SK-N-SH treated with all-trans-retinoic acid at 6 μM for 48 hours (cell line): ENCODE data around the gene PDRG1.

ENCODE experiments used
- ATAC-seq: fragments of 200-7000 bp; cut with Tn5 transposase; 3 replicates; pipeline ENCODE4 v1.9.1; 2020; ENCODE audit warnings: mild to moderate bottlenecking, moderate library complexity
- ARNTL ChIP-seq: fragments of 450-650 bp; formaldehyde crosslinking; IDR thresholded peaks from 2 replicates; pipeline ENCODE4 v1.5.0; 2020; ENCODE audit warnings: low read depth, mild to moderate bottlenecking, moderate library complexity, borderline replicate concordance
- BACH2 ChIP-seq: fragments of 250-450 bp; sonication (Bioruptor Pico); IDR thresholded peaks from 2 replicates; pipeline ENCODE4 v1.9.0; 2021; ENCODE audit warnings: mild to moderate bottlenecking, borderline replicate concordance
- CSDC2 ChIP-seq: fragments of 250-450 bp; sonication (Bioruptor Pico); IDR thresholded peaks from 2 replicates; pipeline ENCODE4 v1.5.0; 2020; ENCODE audit warnings: mild to moderate bottlenecking, moderate library complexity
- GLIS3 ChIP-seq: fragments of 250-450 bp; sonication (Bioruptor Pico); IDR thresholded peaks from 2 replicates; pipeline ENCODE4 v1.5.0; 2020; ENCODE audit warnings: mild to moderate bottlenecking, moderate library complexity
- OSR1 ChIP-seq: fragments of 250-450 bp; sonication (Bioruptor Pico); IDR thresholded peaks from 2 replicates; pipeline ENCODE4 v1.8.0; 2022; ENCODE audit warnings: moderate library complexity, mild to moderate bottlenecking, inconsistent platforms
- PPARA ChIP-seq: fragments of 250-450 bp; sonication (Bioruptor Pico); IDR thresholded peaks from 2 replicates; pipeline ENCODE4 v1.5.0; 2020; ENCODE audit warnings: mild to moderate bottlenecking, borderline replicate concordance
- RARB ChIP-seq: fragments of 250-450 bp; sonication (Bioruptor Pico); IDR thresholded peaks from 2 replicates; pipeline ENCODE4 v1.8.0; 2021; ENCODE audit warnings: mild to moderate bottlenecking, moderate library complexity
- SNAI2 ChIP-seq: fragments of 250-450 bp; sonication (Bioruptor Pico); IDR thresholded peaks from 2 replicates; pipeline ENCODE4 v1.5.0; 2020; ENCODE audit warnings: mild to moderate bottlenecking, moderate library complexity
- TCF4 ChIP-seq: fragments of 250-450 bp; sonication (Bioruptor Pico); IDR thresholded peaks from 2 replicates; pipeline ENCODE4 v1.8.0; 2021; ENCODE audit warnings: mild to moderate bottlenecking, moderate library complexity, borderline replicate concordance
- TOX ChIP-seq: fragments of 250-450 bp; sonication (Bioruptor Pico); IDR thresholded peaks from 2 replicates; pipeline ENCODE4 v1.8.0; 2021; ENCODE audit warnings: mild to moderate bottlenecking, moderate library complexity, borderline replicate concordance
- ZFP30 ChIP-seq: fragments of 450-650 bp; formaldehyde crosslinking; IDR thresholded peaks from 2 replicates; pipeline ENCODE4 v1.5.0; 2022; ENCODE audit warnings: mild to moderate bottlenecking, moderate library complexity
- ZNF565 ChIP-seq: fragments of 450-650 bp; formaldehyde crosslinking; conservative IDR thresholded peaks from 2 replicates; pipeline ENCODE4 v1.5.0; 2020; ENCODE audit warnings: low read depth, mild to moderate bottlenecking, moderate library complexity
- ZNF8 ChIP-seq: fragments of 450-650 bp; formaldehyde crosslinking; IDR thresholded peaks from 2 replicates; pipeline ENCODE4 v1.5.0; 2020; ENCODE audit warnings: mild to moderate bottlenecking, moderate library complexity
- TF ChIP-seq, protein P1 (sequence below): fragments of 250-450 bp; sonication (Bioruptor Pico); IDR thresholded peaks from 2 replicates; pipeline ENCODE4 v1.8.0; 2020; ENCODE audit warnings: mild to moderate bottlenecking, moderate library complexity, borderline replicate concordance
- TF ChIP-seq, protein P2 (sequence below): fragments of 250-450 bp; sonication (Bioruptor Pico); IDR thresholded peaks from 2 replicates; pipeline ENCODE4 v1.8.0; 2021; ENCODE audit warnings: low read depth, mild to moderate bottlenecking, moderate library complexity, borderline replicate concordance
- TF ChIP-seq, protein P3 (sequence below): fragments of 250-450 bp; sonication (Bioruptor Pico); IDR thresholded peaks from 2 replicates; pipeline ENCODE4 v1.5.0; 2020; ENCODE audit warnings: mild to moderate bottlenecking, moderate library complexity
- TF ChIP-seq, protein P4 (sequence below): fragments of 250-450 bp; sonication (Bioruptor Pico); IDR thresholded peaks from 2 replicates; pipeline ENCODE4 v1.5.1; 2020; ENCODE audit warnings: low read depth, mild to moderate bottlenecking, moderate library complexity

Gene PDRG1

DNA sequence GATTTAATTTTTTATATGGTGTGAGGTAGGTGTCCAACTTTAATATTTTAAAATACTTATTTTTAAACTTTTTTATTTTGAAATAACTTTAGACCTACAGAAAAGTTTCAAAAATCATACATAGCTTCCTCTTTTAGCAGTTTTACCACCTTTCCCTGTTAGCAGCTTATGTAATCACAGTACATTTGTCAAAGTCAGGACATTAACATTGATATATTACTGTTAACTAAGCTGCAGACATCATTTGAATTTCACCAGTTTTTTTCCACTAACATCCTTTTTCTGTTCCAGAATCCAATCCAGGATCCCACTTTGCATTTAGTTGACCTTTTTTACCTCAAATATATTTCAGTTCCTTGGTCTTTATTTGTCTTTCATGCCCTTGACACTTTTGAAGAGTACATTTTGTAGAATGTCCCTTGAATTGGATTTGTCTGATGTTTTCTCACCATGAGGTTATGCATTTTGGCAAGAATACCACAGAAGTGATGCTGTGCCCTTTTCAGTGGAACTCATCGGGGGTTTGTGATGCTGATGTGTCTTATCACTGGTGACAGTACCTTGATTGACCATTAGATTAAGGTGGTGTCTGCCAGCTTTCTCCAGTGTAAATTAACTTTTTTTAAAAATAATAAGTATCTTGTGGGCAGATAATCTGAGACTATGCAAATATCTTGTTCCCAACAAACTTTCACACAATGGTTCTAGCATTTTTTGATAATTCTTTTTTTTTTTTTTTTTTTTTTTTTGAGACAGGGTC lies 48.0 kb downstream of the PDRG1 start:
- TF ChIP-seq, protein P1, sequence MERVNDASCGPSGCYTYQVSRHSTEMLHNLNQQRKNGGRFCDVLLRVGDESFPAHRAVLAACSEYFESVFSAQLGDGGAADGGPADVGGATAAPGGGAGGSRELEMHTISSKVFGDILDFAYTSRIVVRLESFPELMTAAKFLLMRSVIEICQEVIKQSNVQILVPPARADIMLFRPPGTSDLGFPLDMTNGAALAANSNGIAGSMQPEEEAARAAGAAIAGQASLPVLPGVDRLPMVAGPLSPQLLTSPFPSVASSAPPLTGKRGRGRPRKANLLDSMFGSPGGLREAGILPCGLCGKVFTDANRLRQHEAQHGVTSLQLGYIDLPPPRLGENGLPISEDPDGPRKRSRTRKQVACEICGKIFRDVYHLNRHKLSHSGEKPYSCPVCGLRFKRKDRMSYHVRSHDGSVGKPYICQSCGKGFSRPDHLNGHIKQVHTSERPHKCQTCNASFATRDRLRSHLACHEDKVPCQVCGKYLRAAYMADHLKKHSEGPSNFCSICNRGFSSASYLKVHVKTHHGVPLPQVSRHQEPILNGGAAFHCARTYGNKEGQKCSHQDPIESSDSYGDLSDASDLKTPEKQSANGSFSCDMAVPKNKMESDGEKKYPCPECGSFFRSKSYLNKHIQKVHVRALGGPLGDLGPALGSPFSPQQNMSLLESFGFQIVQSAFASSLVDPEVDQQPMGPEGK (CRISPR knock-in tag), result no peak
- TF ChIP-seq BACH2 (CRISPR knock-in tag) (no peak), TCF4 (no peak), ZNF565 (CRISPR knock-in tag) (no peak), SNAI2 (CRISPR knock-in tag) (no peak), OSR1 (no peak), ZFP30 (CRISPR knock-in tag) (no peak)
- TF ChIP-seq, protein P2, sequence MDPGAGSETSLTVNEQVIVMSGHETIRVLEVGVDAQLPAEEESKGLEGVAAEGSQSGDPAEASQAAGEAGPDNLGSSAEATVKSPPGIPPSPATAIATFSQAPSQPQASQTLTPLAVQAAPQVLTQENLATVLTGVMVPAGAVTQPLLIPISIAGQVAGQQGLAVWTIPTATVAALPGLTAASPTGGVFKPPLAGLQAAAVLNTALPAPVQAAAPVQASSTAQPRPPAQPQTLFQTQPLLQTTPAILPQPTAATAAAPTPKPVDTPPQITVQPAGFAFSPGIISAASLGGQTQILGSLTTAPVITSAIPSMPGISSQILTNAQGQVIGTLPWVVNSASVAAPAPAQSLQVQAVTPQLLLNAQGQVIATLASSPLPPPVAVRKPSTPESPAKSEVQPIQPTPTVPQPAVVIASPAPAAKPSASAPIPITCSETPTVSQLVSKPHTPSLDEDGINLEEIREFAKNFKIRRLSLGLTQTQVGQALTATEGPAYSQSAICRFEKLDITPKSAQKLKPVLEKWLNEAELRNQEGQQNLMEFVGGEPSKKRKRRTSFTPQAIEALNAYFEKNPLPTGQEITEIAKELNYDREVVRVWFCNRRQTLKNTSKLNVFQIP (CRISPR knock-in tag), result no peak
- TF ChIP-seq, protein P3, sequence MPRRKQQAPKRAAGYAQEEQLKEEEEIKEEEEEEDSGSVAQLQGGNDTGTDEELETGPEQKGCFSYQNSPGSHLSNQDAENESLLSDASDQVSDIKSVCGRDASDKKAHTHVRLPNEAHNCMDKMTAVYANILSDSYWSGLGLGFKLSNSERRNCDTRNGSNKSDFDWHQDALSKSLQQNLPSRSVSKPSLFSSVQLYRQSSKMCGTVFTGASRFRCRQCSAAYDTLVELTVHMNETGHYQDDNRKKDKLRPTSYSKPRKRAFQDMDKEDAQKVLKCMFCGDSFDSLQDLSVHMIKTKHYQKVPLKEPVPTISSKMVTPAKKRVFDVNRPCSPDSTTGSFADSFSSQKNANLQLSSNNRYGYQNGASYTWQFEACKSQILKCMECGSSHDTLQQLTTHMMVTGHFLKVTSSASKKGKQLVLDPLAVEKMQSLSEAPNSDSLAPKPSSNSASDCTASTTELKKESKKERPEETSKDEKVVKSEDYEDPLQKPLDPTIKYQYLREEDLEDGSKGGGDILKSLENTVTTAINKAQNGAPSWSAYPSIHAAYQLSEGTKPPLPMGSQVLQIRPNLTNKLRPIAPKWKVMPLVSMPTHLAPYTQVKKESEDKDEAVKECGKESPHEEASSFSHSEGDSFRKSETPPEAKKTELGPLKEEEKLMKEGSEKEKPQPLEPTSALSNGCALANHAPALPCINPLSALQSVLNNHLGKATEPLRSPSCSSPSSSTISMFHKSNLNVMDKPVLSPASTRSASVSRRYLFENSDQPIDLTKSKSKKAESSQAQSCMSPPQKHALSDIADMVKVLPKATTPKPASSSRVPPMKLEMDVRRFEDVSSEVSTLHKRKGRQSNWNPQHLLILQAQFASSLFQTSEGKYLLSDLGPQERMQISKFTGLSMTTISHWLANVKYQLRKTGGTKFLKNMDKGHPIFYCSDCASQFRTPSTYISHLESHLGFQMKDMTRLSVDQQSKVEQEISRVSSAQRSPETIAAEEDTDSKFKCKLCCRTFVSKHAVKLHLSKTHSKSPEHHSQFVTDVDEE (CRISPR knock-in tag), result no peak
- ATAC-seq, result no peak

DNA sequence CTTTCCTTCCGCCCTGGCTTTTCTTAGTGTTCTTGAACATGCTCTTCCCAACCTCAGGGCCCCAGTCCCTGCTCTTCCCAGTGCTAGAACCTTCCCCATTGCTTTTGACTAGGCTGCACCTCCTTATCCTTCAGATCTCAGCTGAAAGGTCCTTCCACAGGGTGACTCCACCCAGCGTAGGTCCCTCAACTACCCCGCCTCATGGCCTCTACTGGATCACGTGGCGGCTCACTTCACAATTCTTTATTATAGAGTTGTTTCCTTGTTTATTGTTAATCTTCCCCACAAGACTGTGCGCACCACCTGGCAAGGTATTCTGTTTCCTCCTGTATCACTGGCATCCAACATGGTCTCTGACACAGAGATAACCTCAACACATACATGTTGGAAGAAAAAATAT lies 50.2 kb downstream of the PDRG1 start:
- no peak for ATAC-seq
- TF ChIP-seq ZNF565 (CRISPR knock-in tag), result no peak
- no peak for TF ChIP-seq RARB (CRISPR knock-in tag)
- no peak for TF ChIP-seq TOX (CRISPR knock-in tag)
- TF ChIP-seq, protein P2 (CRISPR knock-in tag), result no peak
- TF ChIP-seq, protein P3 (CRISPR knock-in tag), result no peak
- TF ChIP-seq BACH2 (CRISPR knock-in tag), result no peak
- no peak for TF ChIP-seq CSDC2 (CRISPR knock-in tag)
- TF ChIP-seq ZFP30 (CRISPR knock-in tag), result no peak

DNA sequence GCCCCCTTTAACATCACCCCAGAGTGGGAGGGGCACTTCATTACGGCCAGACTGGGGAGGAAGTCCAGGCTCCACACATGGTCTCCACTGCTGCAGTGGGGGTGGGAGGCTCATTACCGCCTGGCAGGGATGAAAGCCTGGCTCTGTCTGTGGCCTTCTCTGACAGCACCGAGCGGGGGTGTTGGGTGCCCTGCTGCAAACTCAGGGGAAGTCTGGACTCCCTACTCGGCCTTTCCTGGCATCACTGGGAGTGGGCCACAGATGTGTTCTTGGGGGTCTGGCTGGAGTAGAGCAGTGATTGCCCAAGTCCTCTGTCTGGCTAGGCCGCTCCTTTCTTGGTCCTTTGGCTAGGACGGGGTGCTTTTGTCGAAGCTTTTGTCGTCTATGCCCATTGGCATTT lies 54.3 kb downstream of the PDRG1 start:
- no peak for ATAC-seq
- TF ChIP-seq TOX (CRISPR knock-in tag) (no peak), PPARA (no peak), GLIS3 (CRISPR knock-in tag) (no peak), ZFP30 (CRISPR knock-in tag) (no peak), TCF4 (no peak), ARNTL (CRISPR knock-in tag) (no peak), OSR1 (no peak), ZNF8 (CRISPR knock-in tag) (no peak), CSDC2 (CRISPR knock-in tag) (no peak)
- TF ChIP-seq, protein P2 (CRISPR knock-in tag), result no peak
- TF ChIP-seq, protein P3 (CRISPR knock-in tag), result no peak
- TF ChIP-seq, protein P4, sequence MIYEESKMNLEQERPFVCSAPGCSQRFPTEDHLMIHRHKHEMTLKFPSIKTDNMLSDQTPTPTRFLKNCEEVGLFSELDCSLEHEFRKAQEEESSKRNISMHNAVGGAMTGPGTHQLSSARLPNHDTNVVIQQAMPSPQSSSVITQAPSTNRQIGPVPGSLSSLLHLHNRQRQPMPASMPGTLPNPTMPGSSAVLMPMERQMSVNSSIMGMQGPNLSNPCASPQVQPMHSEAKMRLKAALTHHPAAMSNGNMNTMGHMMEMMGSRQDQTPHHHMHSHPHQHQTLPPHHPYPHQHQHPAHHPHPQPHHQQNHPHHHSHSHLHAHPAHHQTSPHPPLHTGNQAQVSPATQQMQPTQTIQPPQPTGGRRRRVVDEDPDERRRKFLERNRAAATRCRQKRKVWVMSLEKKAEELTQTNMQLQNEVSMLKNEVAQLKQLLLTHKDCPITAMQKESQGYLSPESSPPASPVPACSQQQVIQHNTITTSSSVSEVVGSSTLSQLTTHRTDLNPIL (CRISPR knock-in tag), result no peak
